Adipose tissue (tissue), 3 donors: ENCODE data around the gene PAQR7. TPM values are rescaled to one million over a fixed set of nuclear protein-coding genes. Genes with fewer than 3 reads are reported as not detected.

Experiments used
- polyA plus RNA-seq, 3 donors: library from polyadenylated mRNA; stranded (reverse); fragments of 200-250 nt; gene quantifications; one replicate each; pipeline ENCODE4 v1.2.3, GENCODE V29; 2013
- donor health status: healthy with polysubstance abuse.
- donor health status: Bipolar disorder and iron deficiency.
- donor health status: healthy.

PAQR7 gene
- polyA plus RNA-seq, 3 donors, result 2.5 to 3.5 (median 2.9) TPM

Other genes starting within 250 kb of the PAQR7 start
- gene SELENON, start 75.5 kb downstream of the PAQR7 start, polyA plus RNA-seq, result 10 to 100 TPM; 24.6 to 69.7 (median 63.8) TPM
- gene MTFR1L, start 55.8 kb downstream of the PAQR7 start, polyA plus RNA-seq, result 10 to 100 TPM; 28.7 to 52.7 (median 49.7) TPM
- under 1 TPM; 0.08 to 0.34 (median 0.22) TPM for gene AUNIP, start 16.3 kb downstream of the PAQR7 start, polyA plus RNA-seq
- 10 to 100 TPM in 2 of 3 donors, 1 to 10 TPM in 1; 9.8 to 46.1 (median 23.4) TPM for gene STMN1, start 30.7 kb upstream of the PAQR7 start, polyA plus RNA-seq
- 1 to 10 TPM; 4.3 to 9.8 (median 4.9) TPM for gene PAFAH2, start 122.4 kb upstream of the PAQR7 start, polyA plus RNA-seq
- under 1 TPM; 0.04 to 0.34 (median 0.09) TPM for gene EXTL1, start 146.1 kb upstream of the PAQR7 start, polyA plus RNA-seq
- 10 to 100 TPM in 1 of 3 donors, under 1 TPM in 1, not detected in 1; 0.07 to 99.7 TPM for gene SLC30A2, start 170.4 kb upstream of the PAQR7 start, polyA plus RNA-seq
- gene TRIM63, start 191.9 kb upstream of the PAQR7 start, polyA plus RNA-seq, result under 1 TPM; 0.11 to 0.67 (median 0.12) TPM
- gene PDIK1L, start 236.1 kb upstream of the PAQR7 start, polyA plus RNA-seq, result 1 to 10 TPM; 1.7 to 2.7 (median 1.7) TPM